DND-41 (cell line): Measurements from ENCODE around the gene LSS.

Source experiments
- EZH2 ChIP-seq: IDR thresholded peaks from 3 replicates; pipeline ENCODE4 v1.6.1; 2012; ENCODE audit warnings: borderline replicate concordance, low read depth, mild to moderate bottlenecking, moderate library complexity, low read length, inconsistent platforms; ENCODE audit not compliant: severe bottlenecking
- TF ChIP-seq, protein P1 (sequence below): IDR thresholded peaks from 2 replicates; pipeline ENCODE4 v1.5.1; 2012; ENCODE audit warnings: borderline replicate concordance, low read length, moderate library complexity, mild to moderate bottlenecking; ENCODE audit not compliant: poor library complexity, severe bottlenecking; ENCODE audit errors: extremely low read depth

DNA sequence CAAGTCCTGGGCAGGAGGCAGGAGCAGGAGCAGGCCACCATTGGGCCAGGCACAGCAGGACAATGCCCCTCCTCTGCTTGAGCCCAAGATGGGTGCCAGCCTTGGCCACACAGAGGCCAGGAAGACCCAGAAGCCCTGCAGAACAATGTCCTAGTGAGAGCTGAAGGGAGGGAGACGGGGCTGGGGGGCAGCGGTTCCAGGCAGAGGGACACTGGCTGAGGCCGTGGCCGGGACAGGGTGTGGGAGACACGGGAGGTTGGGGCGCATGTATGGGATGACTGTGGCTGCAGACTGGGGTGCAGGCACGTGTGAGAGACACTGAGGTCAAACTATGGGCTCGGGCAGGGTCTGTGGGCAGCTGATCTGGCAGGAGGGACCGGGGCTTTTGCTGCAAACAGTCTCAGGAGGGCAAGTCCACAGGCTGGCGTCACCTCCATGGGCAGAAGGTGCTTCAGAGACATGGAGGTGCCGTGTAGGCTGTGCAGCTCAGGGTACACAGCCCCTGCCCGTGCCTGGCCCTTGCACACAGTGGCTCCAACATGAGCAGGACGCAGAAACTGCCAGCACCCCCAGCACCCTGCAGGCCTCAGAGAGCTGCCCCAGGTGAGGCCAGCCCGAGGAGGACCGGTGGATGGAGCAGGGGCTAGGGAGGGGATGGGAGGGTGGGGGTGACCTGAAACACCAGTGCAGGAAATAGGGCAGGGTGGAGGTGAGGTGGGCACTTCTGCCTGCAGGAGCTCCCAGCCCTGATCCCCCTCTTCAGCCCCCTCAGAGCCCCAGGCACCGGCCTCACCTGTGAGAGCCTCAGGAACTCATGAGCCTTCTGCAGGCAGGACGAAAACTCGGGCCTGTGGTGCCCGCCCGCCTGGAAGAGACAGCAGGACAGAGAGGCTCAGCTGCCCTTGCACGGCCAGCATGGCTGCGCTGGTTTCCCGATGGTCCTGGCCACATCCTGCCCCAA is 19.5 kb downstream of the LSS start:
- no peak for TF ChIP-seq EZH2
- TF ChIP-seq, protein P1, sequence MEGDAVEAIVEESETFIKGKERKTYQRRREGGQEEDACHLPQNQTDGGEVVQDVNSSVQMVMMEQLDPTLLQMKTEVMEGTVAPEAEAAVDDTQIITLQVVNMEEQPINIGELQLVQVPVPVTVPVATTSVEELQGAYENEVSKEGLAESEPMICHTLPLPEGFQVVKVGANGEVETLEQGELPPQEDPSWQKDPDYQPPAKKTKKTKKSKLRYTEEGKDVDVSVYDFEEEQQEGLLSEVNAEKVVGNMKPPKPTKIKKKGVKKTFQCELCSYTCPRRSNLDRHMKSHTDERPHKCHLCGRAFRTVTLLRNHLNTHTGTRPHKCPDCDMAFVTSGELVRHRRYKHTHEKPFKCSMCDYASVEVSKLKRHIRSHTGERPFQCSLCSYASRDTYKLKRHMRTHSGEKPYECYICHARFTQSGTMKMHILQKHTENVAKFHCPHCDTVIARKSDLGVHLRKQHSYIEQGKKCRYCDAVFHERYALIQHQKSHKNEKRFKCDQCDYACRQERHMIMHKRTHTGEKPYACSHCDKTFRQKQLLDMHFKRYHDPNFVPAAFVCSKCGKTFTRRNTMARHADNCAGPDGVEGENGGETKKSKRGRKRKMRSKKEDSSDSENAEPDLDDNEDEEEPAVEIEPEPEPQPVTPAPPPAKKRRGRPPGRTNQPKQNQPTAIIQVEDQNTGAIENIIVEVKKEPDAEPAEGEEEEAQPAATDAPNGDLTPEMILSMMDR = no peak
